ENCODE results near the gene UBE2U. TPM values are rescaled to one million over a fixed set of nuclear protein-coding genes. Genes with fewer than 3 reads are reported as not detected.

UBE2U gene
- polyA plus RNA-seq, 1 donor from 2014 or later = not detected

- H4K20me1 ChIP-seq (ENCODE audit: insufficient read depth) = no peaks in the 10 kb centered on the region
These were observed 61.7 kb downstream of the UBE2U start for GRCh38 chr1:64265141-64265540.

GRCh38 chr1:64266991-64267390, 63.6 kb downstream of the UBE2U start:
- H3K4me3 ChIP-seq (ENCODE audit: low read length) = no peak overlapping the region
- no peaks in the 10 kb centered on the region for H3K79me2 ChIP-seq (replicated peaks; ENCODE audit: insufficient read depth, low read length)
- H3K27me3 ChIP-seq (ENCODE audit: insufficient read depth, low read depth, low read length) = no peaks in the 10 kb centered on the region
- no peak overlapping the region for H3K4me2 ChIP-seq (ENCODE audit: low read length)
- no peak overlapping the region for H3K9ac ChIP-seq (ENCODE audit: low read length)
- H3K36me3 ChIP-seq (ENCODE audit: insufficient read depth, low read length) = no peaks in the 10 kb centered on the region
- H3K27ac ChIP-seq (ENCODE audit: low read length) = no peak overlapping the region
- no peak overlapping the region for H2AFZ ChIP-seq (ENCODE audit: low read depth, low read length)
- TF ChIP-seq RAD21 (conservative IDR thresholded peaks at IDR 0.05) (no peak), EP300 (conservative IDR thresholded peaks at IDR 0.05; ENCODE audit: poor library complexity, severe bottlenecking) (no peak), CTCF (IDR thresholded peaks at IDR 0.05; ENCODE audit: poor library complexity, severe bottlenecking) (no peak), MXI1 (conservative IDR thresholded peaks at IDR 0.05; ENCODE audit: poor library complexity, severe bottlenecking) (no peak), POLR2AphosphoS5 (IDR thresholded peaks at IDR 0.05) (no peak), SMC3 (conservative IDR thresholded peaks at IDR 0.05; ENCODE audit: poor library complexity) (no peak), TAF1 (IDR thresholded peaks at IDR 0.05; ENCODE audit: low read depth) (no peak), EZH2 (IDR thresholded peaks at IDR 0.05; ENCODE audit: borderline replicate concordance, insufficient read depth, low read length, poor library complexity, severe bottlenecking) (no peak)
- TF ChIP-seq, protein P1, sequence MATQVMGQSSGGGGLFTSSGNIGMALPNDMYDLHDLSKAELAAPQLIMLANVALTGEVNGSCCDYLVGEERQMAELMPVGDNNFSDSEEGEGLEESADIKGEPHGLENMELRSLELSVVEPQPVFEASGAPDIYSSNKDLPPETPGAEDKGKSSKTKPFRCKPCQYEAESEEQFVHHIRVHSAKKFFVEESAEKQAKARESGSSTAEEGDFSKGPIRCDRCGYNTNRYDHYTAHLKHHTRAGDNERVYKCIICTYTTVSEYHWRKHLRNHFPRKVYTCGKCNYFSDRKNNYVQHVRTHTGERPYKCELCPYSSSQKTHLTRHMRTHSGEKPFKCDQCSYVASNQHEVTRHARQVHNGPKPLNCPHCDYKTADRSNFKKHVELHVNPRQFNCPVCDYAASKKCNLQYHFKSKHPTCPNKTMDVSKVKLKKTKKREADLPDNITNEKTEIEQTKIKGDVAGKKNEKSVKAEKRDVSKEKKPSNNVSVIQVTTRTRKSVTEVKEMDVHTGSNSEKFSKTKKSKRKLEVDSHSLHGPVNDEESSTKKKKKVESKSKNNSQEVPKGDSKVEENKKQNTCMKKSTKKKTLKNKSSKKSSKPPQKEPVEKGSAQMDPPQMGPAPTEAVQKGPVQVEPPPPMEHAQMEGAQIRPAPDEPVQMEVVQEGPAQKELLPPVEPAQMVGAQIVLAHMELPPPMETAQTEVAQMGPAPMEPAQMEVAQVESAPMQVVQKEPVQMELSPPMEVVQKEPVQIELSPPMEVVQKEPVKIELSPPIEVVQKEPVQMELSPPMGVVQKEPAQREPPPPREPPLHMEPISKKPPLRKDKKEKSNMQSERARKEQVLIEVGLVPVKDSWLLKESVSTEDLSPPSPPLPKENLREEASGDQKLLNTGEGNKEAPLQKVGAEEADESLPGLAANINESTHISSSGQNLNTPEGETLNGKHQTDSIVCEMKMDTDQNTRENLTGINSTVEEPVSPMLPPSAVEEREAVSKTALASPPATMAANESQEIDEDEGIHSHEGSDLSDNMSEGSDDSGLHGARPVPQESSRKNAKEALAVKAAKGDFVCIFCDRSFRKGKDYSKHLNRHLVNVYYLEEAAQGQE (IDR thresholded peaks at IDR 0.05; ENCODE audit: borderline replicate concordance) = no peak
- no peaks in the 10 kb centered on the region for H3K9me2 ChIP-seq (ENCODE audit: insufficient read depth, low read length)
- H4K20me1 ChIP-seq (ENCODE audit: insufficient read depth) = no peaks in the 10 kb centered on the region
- no peaks in the 10 kb centered on the region for H3F3A ChIP-seq (ENCODE audit: insufficient read depth, low read length, poor library complexity, severe bottlenecking)
- no peaks in the 10 kb centered on the region for H3K9me3 ChIP-seq (ENCODE audit: low read length)

More at GRCh38 chr1:64265141-64265540, 61.7 kb downstream of the UBE2U start:
- no peak overlapping the region for H3K4me3 ChIP-seq (ENCODE audit: low read length)
- no peaks in the 10 kb centered on the region for H3K9me3 ChIP-seq (ENCODE audit: low read length)
- H3K9ac ChIP-seq (ENCODE audit: low read length) = no peak overlapping the region
- H3K36me3 ChIP-seq (ENCODE audit: insufficient read depth, low read length) = no peaks in the 10 kb centered on the region
- no peaks in the 10 kb centered on the region for H3K27me3 ChIP-seq (ENCODE audit: insufficient read depth, low read depth, low read length)
- H3F3A ChIP-seq (ENCODE audit: insufficient read depth, low read length, poor library complexity, severe bottlenecking) = no peaks in the 10 kb centered on the region
- no peaks in the 10 kb centered on the region for H3K9me2 ChIP-seq (ENCODE audit: insufficient read depth, low read length)
- no peaks in the 10 kb centered on the region for H3K79me2 ChIP-seq (replicated peaks; ENCODE audit: insufficient read depth, low read length)
- no peak overlapping the region for H3K27ac ChIP-seq (ENCODE audit: low read length)
- H2AFZ ChIP-seq (ENCODE audit: low read depth, low read length) = no peak overlapping the region
- TF ChIP-seq SMC3 (conservative IDR thresholded peaks at IDR 0.05; ENCODE audit: poor library complexity) = no peak
- TF ChIP-seq EZH2 (IDR thresholded peaks at IDR 0.05; ENCODE audit: borderline replicate concordance, insufficient read depth, low read length, poor library complexity, severe bottlenecking) = no peak
- no peak for TF ChIP-seq EP300 (conservative IDR thresholded peaks at IDR 0.05; ENCODE audit: poor library complexity, severe bottlenecking)
- TF ChIP-seq MXI1 (conservative IDR thresholded peaks at IDR 0.05; ENCODE audit: poor library complexity, severe bottlenecking) = no peak
- H3K4me2 ChIP-seq (ENCODE audit: low read length) = no peak overlapping the region
